ENCODE results near the gene BTRC.
"Not testable (repeated sequence)": the region's sequence is repeated elsewhere in the genome, so short reads cannot be mapped to it uniquely, and the experiment has no call there.

The BTRC gene

DNA sequence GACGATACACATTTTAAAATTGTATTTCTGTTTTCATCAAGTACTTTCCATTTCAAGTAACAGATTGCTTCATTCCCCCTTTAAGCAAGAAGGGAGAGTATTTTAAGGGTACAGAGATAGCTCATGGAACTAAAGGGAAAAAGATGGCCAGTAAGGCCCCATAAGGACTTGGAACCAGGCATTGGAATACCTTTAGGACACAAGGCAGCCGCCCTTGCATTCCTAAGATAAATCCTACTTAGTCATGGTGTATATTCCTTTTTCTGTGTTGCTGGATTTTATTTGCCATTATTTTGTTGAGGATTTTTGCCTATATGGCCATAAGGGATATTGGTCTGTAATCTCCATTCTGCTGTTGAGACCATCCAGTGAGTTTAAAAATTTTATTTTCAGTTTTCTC, 49.2 kb downstream of the BTRC start:
- H3K27ac ChIP-seq (ENCODE audit: low read depth in 2 of 2, low read length in 2 of 2) = no peak overlapping the region
- H3K9me3 ChIP-seq (ENCODE audit: control insufficient read depth in 2 of 2, low read length in 2 of 2) = no peaks in the 10 kb centered on the region
- H3K4me1 ChIP-seq (ENCODE audit: control insufficient read depth in 2 of 2, insufficient read depth in 2 of 2, low read length in 2 of 2) = no peaks in the 10 kb centered on the region
- no peak overlapping the region for H3K9ac ChIP-seq (ENCODE audit: low read depth in 1 of 2, low read length in 2 of 2)
- no peaks in the 10 kb centered on the region for H3K36me3 ChIP-seq (ENCODE audit: control insufficient read depth in 2 of 2, insufficient read depth in 2 of 2, low read length in 2 of 2)
- H3K27me3 ChIP-seq (ENCODE audit: control insufficient read depth in 2 of 2, insufficient read depth in 2 of 2, low read length in 2 of 2) = no peaks in the 10 kb centered on the region
- H3K4me3 ChIP-seq (ENCODE audit: low read length in 2 of 2) = no peak overlapping the region

- Histone ChIP-seq H3K36me3 (ENCODE audit: control insufficient read depth in 2 of 2, insufficient read depth in 2 of 2, low read length in 2 of 2) (no peaks in the 10 kb centered on the region), H3K9ac (ENCODE audit: low read depth in 1 of 2, low read length in 2 of 2) (no peak overlapping the region), H3K9me3 (ENCODE audit: control insufficient read depth in 2 of 2, low read length in 2 of 2) (no peaks in the 10 kb centered on the region), H3K4me1 (ENCODE audit: control insufficient read depth in 2 of 2, insufficient read depth in 2 of 2, low read length in 2 of 2) (no peaks in the 10 kb centered on the region), H3K4me3 (ENCODE audit: low read length in 2 of 2) (no peak overlapping the region), H3K27ac (ENCODE audit: low read depth in 2 of 2, low read length in 2 of 2) (no peak overlapping the region), H3K27me3 (ENCODE audit: control insufficient read depth in 2 of 2, insufficient read depth in 2 of 2, low read length in 2 of 2) (no peaks in the 10 kb centered on the region)
Measured at GRCh38 chr10:101405001-101405400, 51.0 kb downstream of the BTRC start.

GRCh38 chr10:101411598-101411997, 57.6 kb downstream of the BTRC start:
- Histone ChIP-seq H3K9ac (ENCODE audit: low read depth in 1 of 2, low read length in 2 of 2) (no peak overlapping the region), H3K36me3 (ENCODE audit: control insufficient read depth in 2 of 2, insufficient read depth in 2 of 2, low read length in 2 of 2) (no peaks in the 10 kb centered on the region), H3K9me3 (ENCODE audit: control insufficient read depth in 2 of 2, low read length in 2 of 2) (no peaks in the 10 kb centered on the region), H3K27ac (ENCODE audit: low read depth in 2 of 2, low read length in 2 of 2) (no peak overlapping the region), H3K27me3 (ENCODE audit: control insufficient read depth in 2 of 2, insufficient read depth in 2 of 2, low read length in 2 of 2) (no peaks in the 10 kb centered on the region), H3K4me3 (ENCODE audit: low read length in 2 of 2) (no peak overlapping the region), H3K4me1 (ENCODE audit: control insufficient read depth in 2 of 2, insufficient read depth in 2 of 2, low read length in 2 of 2) (no peaks in the 10 kb centered on the region)

GRCh38 chr10:101414034-101414433, 60.1 kb downstream of the BTRC start:
- Histone ChIP-seq H3K27me3 (ENCODE audit: control insufficient read depth in 2 of 2, insufficient read depth in 2 of 2, low read length in 2 of 2) (no peaks in the 10 kb centered on the region), H3K9ac (ENCODE audit: low read depth in 1 of 2, low read length in 2 of 2) (no peak overlapping the region), H3K27ac (ENCODE audit: low read depth in 2 of 2, low read length in 2 of 2) (no peak overlapping the region), H3K4me3 (ENCODE audit: low read length in 2 of 2) (no peak overlapping the region), H3K4me1 (ENCODE audit: control insufficient read depth in 2 of 2, insufficient read depth in 2 of 2, low read length in 2 of 2) (no peaks in the 10 kb centered on the region), H3K9me3 (ENCODE audit: control insufficient read depth in 2 of 2, low read length in 2 of 2) (no peaks in the 10 kb centered on the region), H3K36me3 (ENCODE audit: control insufficient read depth in 2 of 2, insufficient read depth in 2 of 2, low read length in 2 of 2) (no peaks in the 10 kb centered on the region)

GRCh38 chr10:101415884-101416283, 61.9 kb downstream of the BTRC start:
- Histone ChIP-seq H3K27ac (ENCODE audit: low read depth in 2 of 2, low read length in 2 of 2) (no peak overlapping the region), H3K4me3 (ENCODE audit: low read length in 2 of 2) (no peak overlapping the region)

GRCh38 chr10:101421967-101422366, 68.0 kb downstream of the BTRC start:
- not testable (repeated sequence) for H3K9ac ChIP-seq (ENCODE audit: low read depth in 1 of 2, low read length in 2 of 2); H3K9me3 ChIP-seq (ENCODE audit: control insufficient read depth in 2 of 2, low read length in 2 of 2); H3K4me1 ChIP-seq (ENCODE audit: control insufficient read depth in 2 of 2, insufficient read depth in 2 of 2, low read length in 2 of 2); H3K27me3 ChIP-seq (ENCODE audit: control insufficient read depth in 2 of 2, insufficient read depth in 2 of 2, low read length in 2 of 2); H3K27ac ChIP-seq (ENCODE audit: low read depth in 2 of 2, low read length in 2 of 2); H3K36me3 ChIP-seq (ENCODE audit: control insufficient read depth in 2 of 2, insufficient read depth in 2 of 2, low read length in 2 of 2); H3K4me3 ChIP-seq (ENCODE audit: low read length in 2 of 2)

More at GRCh38 chr10:101415884-101416283, 61.9 kb downstream of the BTRC start:
- Histone ChIP-seq H3K4me1 (ENCODE audit: control insufficient read depth in 2 of 2, insufficient read depth in 2 of 2, low read length in 2 of 2) (no peaks in the 10 kb centered on the region), H3K36me3 (ENCODE audit: control insufficient read depth in 2 of 2, insufficient read depth in 2 of 2, low read length in 2 of 2) (no peaks in the 10 kb centered on the region), H3K27me3 (ENCODE audit: control insufficient read depth in 2 of 2, insufficient read depth in 2 of 2, low read length in 2 of 2) (no peaks in the 10 kb centered on the region), H3K9ac (ENCODE audit: low read depth in 1 of 2, low read length in 2 of 2) (no peak overlapping the region), H3K9me3 (ENCODE audit: control insufficient read depth in 2 of 2, low read length in 2 of 2) (no peaks in the 10 kb centered on the region)

DNA sequence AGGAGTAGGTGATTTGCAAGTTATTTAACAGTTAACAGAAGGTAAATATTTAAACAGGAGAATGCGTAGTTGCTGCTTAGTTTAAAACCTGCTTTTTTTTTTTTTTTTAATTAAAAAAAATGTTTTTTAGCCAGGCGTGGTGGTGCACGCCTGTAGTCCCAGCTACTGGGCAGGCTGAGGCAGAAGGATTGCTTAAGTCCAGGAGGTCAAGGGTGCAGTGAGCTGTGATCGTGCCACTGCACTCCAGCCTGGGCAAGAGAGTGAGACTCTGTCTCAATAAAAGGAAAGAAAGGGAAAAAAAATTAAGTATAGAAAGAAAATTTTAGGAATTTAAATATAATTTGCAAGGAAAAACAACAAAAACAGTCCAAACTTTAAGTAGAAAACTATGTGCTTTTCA, 71.6 kb downstream of the BTRC start:
- no peaks in the 10 kb centered on the region for H3K27me3 ChIP-seq (ENCODE audit: control insufficient read depth in 2 of 2, insufficient read depth in 2 of 2, low read length in 2 of 2)
- no peaks in the 10 kb centered on the region for H3K36me3 ChIP-seq (ENCODE audit: control insufficient read depth in 2 of 2, insufficient read depth in 2 of 2, low read length in 2 of 2)
- no peaks in the 10 kb centered on the region for H3K4me1 ChIP-seq (ENCODE audit: control insufficient read depth in 2 of 2, insufficient read depth in 2 of 2, low read length in 2 of 2)
- H3K9ac ChIP-seq (ENCODE audit: low read depth in 1 of 2, low read length in 2 of 2) = no peak overlapping the region
- no peak overlapping the region for H3K4me3 ChIP-seq (ENCODE audit: low read length in 2 of 2)
- no peak overlapping the region for H3K27ac ChIP-seq (ENCODE audit: low read depth in 2 of 2, low read length in 2 of 2)
- no peaks in the 10 kb centered on the region for H3K9me3 ChIP-seq (ENCODE audit: control insufficient read depth in 2 of 2, low read length in 2 of 2)

DNA sequence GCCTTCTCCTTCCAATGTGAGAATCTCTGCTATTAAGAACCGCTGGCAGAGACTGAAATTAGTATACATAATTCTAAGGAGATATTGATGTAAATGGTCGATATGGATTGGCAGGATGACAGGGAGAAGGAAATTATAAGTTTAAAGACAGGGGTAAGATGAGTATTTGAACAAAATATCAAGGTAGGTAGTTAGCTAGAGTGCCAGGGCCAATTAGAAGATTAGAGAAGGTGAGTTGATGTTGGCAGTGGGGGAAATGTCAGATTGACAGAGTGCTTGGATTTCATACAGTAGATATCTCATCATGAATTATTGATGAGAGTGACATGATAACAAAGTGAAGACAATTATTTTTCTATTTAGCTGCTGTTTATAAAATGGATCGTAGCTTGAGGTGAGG, 74.1 kb downstream of the BTRC start:
- no peak overlapping the region for H3K4me3 ChIP-seq (ENCODE audit: low read length in 2 of 2)

GRCh38 chr10:101429423-101429822, 75.5 kb downstream of the BTRC start:
- Histone ChIP-seq H3K36me3 (ENCODE audit: control insufficient read depth in 2 of 2, insufficient read depth in 2 of 2, low read length in 2 of 2) (no peaks in the 10 kb centered on the region), H3K9me3 (ENCODE audit: control insufficient read depth in 2 of 2, low read length in 2 of 2) (no peaks in the 10 kb centered on the region), H3K27me3 (ENCODE audit: control insufficient read depth in 2 of 2, insufficient read depth in 2 of 2, low read length in 2 of 2) (no peaks in the 10 kb centered on the region), H3K27ac (ENCODE audit: low read depth in 2 of 2, low read length in 2 of 2) (no peak overlapping the region), H3K4me3 (ENCODE audit: low read length in 2 of 2) (no peak overlapping the region), H3K9ac (ENCODE audit: low read depth in 1 of 2, low read length in 2 of 2) (no peak overlapping the region), H3K4me1 (ENCODE audit: control insufficient read depth in 2 of 2, insufficient read depth in 2 of 2, low read length in 2 of 2) (no peaks in the 10 kb centered on the region)

More for the DNA sequence above, 74.1 kb downstream of the BTRC start:
- no peaks in the 10 kb centered on the region for H3K36me3 ChIP-seq (ENCODE audit: control insufficient read depth in 2 of 2, insufficient read depth in 2 of 2, low read length in 2 of 2)
- H3K9ac ChIP-seq (ENCODE audit: low read depth in 1 of 2, low read length in 2 of 2) = no peak overlapping the region
- no peaks in the 10 kb centered on the region for H3K27me3 ChIP-seq (ENCODE audit: control insufficient read depth in 2 of 2, insufficient read depth in 2 of 2, low read length in 2 of 2)
- H3K27ac ChIP-seq (ENCODE audit: low read depth in 2 of 2, low read length in 2 of 2) = no peak overlapping the region
- no peaks in the 10 kb centered on the region for H3K4me1 ChIP-seq (ENCODE audit: control insufficient read depth in 2 of 2, insufficient read depth in 2 of 2, low read length in 2 of 2)
- no peaks in the 10 kb centered on the region for H3K9me3 ChIP-seq (ENCODE audit: control insufficient read depth in 2 of 2, low read length in 2 of 2)

GRCh38 chr10:101436302-101436701, 82.3 kb downstream of the BTRC start:
- H3K9ac ChIP-seq (ENCODE audit: low read depth in 1 of 2, low read length in 2 of 2) = no peak overlapping the region
- H3K4me1 ChIP-seq (ENCODE audit: control insufficient read depth in 2 of 2, insufficient read depth in 2 of 2, low read length in 2 of 2) = no peaks in the 10 kb centered on the region
- no peaks in the 10 kb centered on the region for H3K9me3 ChIP-seq (ENCODE audit: control insufficient read depth in 2 of 2, low read length in 2 of 2)
- no peaks in the 10 kb centered on the region for H3K27me3 ChIP-seq (ENCODE audit: control insufficient read depth in 2 of 2, insufficient read depth in 2 of 2, low read length in 2 of 2)
- H3K27ac ChIP-seq (ENCODE audit: low read depth in 2 of 2, low read length in 2 of 2) = no peak overlapping the region
- no peaks in the 10 kb centered on the region for H3K36me3 ChIP-seq (ENCODE audit: control insufficient read depth in 2 of 2, insufficient read depth in 2 of 2, low read length in 2 of 2)
- H3K4me3 ChIP-seq (ENCODE audit: low read length in 2 of 2) = no peak overlapping the region

DNA sequence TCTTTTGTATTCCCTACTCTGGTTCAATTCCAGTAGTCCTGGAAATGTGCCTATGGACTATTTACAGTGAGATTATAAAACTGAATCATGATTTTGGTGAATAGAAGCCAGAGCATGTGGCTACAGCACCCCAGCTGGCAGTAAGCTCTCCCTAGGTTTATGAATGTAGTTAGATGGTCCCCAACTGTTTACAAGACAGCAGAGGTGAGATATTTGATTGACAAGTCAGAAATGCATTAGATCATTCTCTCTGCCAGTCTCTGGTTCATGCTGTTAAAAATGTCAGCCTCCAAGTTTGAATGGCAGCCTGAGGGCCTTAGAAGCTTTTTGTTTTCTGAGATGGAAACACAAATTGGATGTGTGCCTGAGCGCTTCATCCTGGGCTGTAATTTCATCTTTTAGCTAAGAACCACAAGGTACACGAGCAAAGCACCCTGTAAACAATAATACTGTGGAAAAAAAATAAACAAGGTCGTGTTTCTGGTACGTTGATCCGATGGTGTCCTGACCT, 85.0 kb downstream of the BTRC start:
- Histone ChIP-seq H3K36me3 (ENCODE audit: control insufficient read depth in 2 of 2, insufficient read depth in 2 of 2, low read length in 2 of 2) (no peaks in the 10 kb centered on the region), H3K4me1 (ENCODE audit: control insufficient read depth in 2 of 2, insufficient read depth in 2 of 2, low read length in 2 of 2) (no peaks in the 10 kb centered on the region), H3K9ac (ENCODE audit: low read depth in 1 of 2, low read length in 2 of 2) (no peak overlapping the region), H3K4me3 (ENCODE audit: low read length in 2 of 2) (no peak overlapping the region), H3K27ac (ENCODE audit: low read depth in 2 of 2, low read length in 2 of 2) (no peak overlapping the region), H3K27me3 (ENCODE audit: control insufficient read depth in 2 of 2, insufficient read depth in 2 of 2, low read length in 2 of 2) (no peaks in the 10 kb centered on the region), H3K9me3 (ENCODE audit: control insufficient read depth in 2 of 2, low read length in 2 of 2) (no peaks in the 10 kb centered on the region)

Data from mucosa of rectum (tissue), 2 donors.